HCT116 (cell line): ENCODE data around the gene SELPLG.

ENCODE experiments used
- ATF3 ChIP-seq: IDR thresholded peaks from 2 replicates; pipeline ENCODE4 v1.6.1; 2012
- CBX3 ChIP-seq: IDR thresholded peaks from 2 replicates; pipeline ENCODE4 v1.6.1; 2012; ENCODE audit warnings: low read depth
- EZH2 ChIP-seq: fragments of 200-600 bp; sonication (generic); IDR thresholded peaks from 2 replicates; pipeline ENCODE4 v1.6.1; 2017; ENCODE audit warnings: antibody characterized with exemption, mixed run types
- EZH2phosphoT487 ChIP-seq: fragments of 200-600 bp; IDR thresholded peaks from 2 replicates; pipeline ENCODE4 v1.6.1; 2018; ENCODE audit warnings: antibody characterized with exemption, borderline replicate concordance
- MAX ChIP-seq: IDR thresholded peaks from 2 replicates; pipeline ENCODE4 v1.6.1; 2012
- POLR2A ChIP-seq: IDR thresholded peaks from 2 replicates; pipeline ENCODE4 v1.7.0; 2011; ENCODE audit warnings: borderline replicate concordance; ENCODE audit not compliant: insufficient read depth, insufficient read length; ENCODE audit errors: extremely low read depth
- SIN3A ChIP-seq: IDR thresholded peaks from 2 replicates; pipeline ENCODE4 v1.6.1; 2012; ENCODE audit warnings: low read depth
- SP1 ChIP-seq: IDR thresholded peaks from 2 replicates; pipeline ENCODE4 v1.6.1; 2012; ENCODE audit warnings: low read depth
- TCF7L2 ChIP-seq: IDR thresholded peaks from 2 replicates; pipeline ENCODE4 v1.7.0; 2011; ENCODE audit warnings: borderline replicate concordance, inconsistent platforms; ENCODE audit not compliant: insufficient read depth, insufficient read length; ENCODE audit errors: extremely low read depth
- YY1 ChIP-seq: IDR thresholded peaks from 2 replicates; pipeline ENCODE4 v1.6.1; 2011; ENCODE audit warnings: low read length, low read depth, moderate library complexity, mild to moderate bottlenecking; ENCODE audit not compliant: insufficient replicate concordance; ENCODE audit errors: extremely low read depth
- ZBTB33 ChIP-seq: IDR thresholded peaks from 2 replicates; pipeline ENCODE4 v1.6.1; 2011; ENCODE audit warnings: mild to moderate bottlenecking, low read length, moderate library complexity; ENCODE audit not compliant: insufficient replicate concordance; ENCODE audit errors: extremely low read depth
- ZNF274 ChIP-seq: fragments of 200-500 bp; sonication (Bioruptor generic); IDR thresholded peaks from 2 replicates; pipeline ENCODE4 v1.6.1; 2014; ENCODE audit warnings: mild to moderate bottlenecking, low read depth, low read length, inconsistent platforms
- TF ChIP-seq, protein P1 (sequence below), 3 experiments: fragments of 200-600 bp in 1 of 3; sonication (generic) in 1 of 3; IDR thresholded peaks in 2 of 3; conservative IDR thresholded peaks in 1 of 3; 2 replicates each; pipeline ENCODE4 v1.5.1; 2012 to 2017; ENCODE audit warnings: low read depth in 2 of 3, low read length in 2 of 3, antibody characterized with exemption in 1 of 3, borderline replicate concordance in 1 of 3, control low read depth in 1 of 3, mild to moderate bottlenecking in 1 of 3, mixed read lengths in 1 of 3, mixed run types in 1 of 3, moderate library complexity in 1 of 3; ENCODE audit not compliant: insufficient read depth in 1 of 3

- TF ChIP-seq, protein P1, sequence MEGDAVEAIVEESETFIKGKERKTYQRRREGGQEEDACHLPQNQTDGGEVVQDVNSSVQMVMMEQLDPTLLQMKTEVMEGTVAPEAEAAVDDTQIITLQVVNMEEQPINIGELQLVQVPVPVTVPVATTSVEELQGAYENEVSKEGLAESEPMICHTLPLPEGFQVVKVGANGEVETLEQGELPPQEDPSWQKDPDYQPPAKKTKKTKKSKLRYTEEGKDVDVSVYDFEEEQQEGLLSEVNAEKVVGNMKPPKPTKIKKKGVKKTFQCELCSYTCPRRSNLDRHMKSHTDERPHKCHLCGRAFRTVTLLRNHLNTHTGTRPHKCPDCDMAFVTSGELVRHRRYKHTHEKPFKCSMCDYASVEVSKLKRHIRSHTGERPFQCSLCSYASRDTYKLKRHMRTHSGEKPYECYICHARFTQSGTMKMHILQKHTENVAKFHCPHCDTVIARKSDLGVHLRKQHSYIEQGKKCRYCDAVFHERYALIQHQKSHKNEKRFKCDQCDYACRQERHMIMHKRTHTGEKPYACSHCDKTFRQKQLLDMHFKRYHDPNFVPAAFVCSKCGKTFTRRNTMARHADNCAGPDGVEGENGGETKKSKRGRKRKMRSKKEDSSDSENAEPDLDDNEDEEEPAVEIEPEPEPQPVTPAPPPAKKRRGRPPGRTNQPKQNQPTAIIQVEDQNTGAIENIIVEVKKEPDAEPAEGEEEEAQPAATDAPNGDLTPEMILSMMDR (IDR thresholded peaks at IDR 0.05 in 2 of 3, conservative IDR thresholded peaks at IDR 0.05 in 1 of 3; ENCODE audit: borderline replicate concordance in 1 of 3, insufficient read depth in 1 of 3, low read depth in 2 of 3, low read length in 2 of 3) = no peak
- no peak for TF ChIP-seq POLR2A
- no peak for TF ChIP-seq ATF3
- TF ChIP-seq CBX3 = no peak
- TF ChIP-seq ZBTB33 = no peak
- no peak for TF ChIP-seq EZH2phosphoT487
- no peak for TF ChIP-seq SP1
- no peak for TF ChIP-seq MAX
- no peak for TF ChIP-seq ZNF274
- TF ChIP-seq SIN3A = no peak
- no peak for TF ChIP-seq YY1
- TF ChIP-seq EZH2 = no peak
- no peak for TF ChIP-seq TCF7L2
These were observed 42.1 kb upstream of the SELPLG start for GRCh38 chr12:108675792-108676191.
